Measurements from ENCODE around the gene CNTNAP2.
A peak's percentile ranks its signal among the peaks of the same experiment; 100 is the strongest.

The CNTNAP2 gene

DNA sequence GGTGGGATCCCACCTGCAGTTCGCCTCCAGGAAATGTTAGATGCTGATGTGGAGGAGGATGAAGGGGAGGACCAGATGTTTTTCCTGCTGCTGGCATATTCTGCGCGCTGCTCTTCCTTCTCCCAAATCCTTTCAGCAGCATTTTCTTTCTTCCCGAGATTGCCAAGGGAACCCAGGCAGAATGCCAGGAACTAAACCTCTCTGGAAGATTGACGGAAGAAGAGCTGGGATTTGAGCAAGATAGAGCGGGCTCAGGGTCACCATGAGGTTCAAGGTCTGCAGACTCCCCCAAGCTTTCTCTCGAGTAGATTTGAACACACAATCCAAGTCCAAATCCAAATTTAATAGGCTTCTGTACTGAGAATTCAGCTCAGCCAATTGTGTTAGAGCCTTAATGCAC lies 2128.8 kb downstream of the CNTNAP2 start:
- no peak for DNase-seq

DNA sequence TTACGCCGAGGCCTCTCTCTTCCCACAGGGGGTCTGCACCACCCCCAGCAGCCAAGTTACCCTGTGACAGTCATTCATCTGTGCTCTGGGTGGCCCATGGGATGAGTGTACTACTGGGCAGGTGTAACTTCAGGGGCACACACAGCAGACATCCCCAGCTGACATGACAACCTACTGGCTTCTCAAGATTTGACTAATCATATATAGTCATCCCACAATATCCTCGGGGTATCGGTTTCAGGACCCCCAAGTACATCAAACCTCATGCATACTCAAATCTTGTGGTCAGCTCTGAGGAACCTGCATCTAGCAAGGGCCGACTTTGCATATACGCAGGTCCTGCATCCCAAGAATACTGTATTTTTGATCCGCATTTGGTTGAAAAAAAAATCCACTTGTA lies 2137.0 kb downstream of the CNTNAP2 start:
- DNase-seq = no peak

DNA sequence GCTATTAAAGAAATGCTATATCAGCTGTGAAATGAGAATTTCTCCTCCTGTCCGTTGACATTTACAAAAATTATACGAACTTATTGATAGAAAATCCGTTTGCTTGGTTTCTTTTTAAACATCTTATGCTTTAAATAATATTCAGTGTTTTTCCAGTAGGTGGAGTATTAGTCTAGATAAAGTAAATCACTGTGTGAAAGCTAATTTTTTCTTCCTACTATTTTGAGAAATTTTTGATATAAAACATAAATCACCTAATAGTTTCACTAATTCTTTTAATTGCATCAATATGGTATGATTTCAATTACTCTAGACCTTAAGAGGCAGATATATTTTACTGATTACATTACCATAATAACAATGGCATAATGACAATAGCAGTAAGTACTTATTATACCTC lies 2138.7 kb downstream of the CNTNAP2 start:
- no peak for DNase-seq

DNA sequence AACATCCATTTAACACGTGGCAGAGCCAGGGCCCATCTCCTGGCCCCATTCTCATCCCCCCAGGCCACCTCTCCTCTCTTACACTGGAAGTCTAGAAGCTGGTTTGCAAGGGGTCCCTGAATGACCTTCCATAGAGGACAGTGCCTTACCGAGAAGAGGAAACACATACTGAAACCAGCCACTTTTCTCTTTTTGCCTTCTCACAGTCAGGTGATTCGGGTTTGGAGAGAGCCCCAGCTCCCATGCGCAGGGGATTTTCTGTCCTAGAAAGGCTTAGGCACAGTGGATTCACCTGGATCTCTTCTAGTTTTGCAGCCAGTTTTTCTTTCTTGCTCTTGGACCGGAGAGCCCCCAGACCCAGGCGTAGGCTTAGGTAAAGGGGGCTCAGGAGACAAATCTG lies 2139.8 kb downstream of the CNTNAP2 start:
- DNase-seq = no peak

DNA sequence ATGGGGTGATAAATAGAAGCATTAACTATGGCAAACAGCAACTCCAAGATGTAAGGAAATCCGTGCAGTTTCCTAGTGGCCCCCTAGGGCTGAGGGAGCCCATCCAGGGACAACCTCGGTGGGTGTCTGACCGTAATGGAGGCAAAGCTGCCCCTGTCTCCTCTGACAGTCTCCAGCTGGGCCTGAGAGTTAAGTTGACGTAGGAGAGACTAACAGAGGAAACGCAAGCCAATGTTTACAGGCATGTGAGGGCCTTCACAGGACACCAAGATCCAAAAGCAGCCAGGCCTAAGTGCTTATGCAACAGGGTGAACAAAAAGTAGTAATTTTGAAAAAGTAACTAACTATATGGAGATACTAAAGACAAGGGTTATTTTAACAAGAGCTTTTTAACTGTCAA lies 2144.0 kb downstream of the CNTNAP2 start:
- no peak for DNase-seq

DNA sequence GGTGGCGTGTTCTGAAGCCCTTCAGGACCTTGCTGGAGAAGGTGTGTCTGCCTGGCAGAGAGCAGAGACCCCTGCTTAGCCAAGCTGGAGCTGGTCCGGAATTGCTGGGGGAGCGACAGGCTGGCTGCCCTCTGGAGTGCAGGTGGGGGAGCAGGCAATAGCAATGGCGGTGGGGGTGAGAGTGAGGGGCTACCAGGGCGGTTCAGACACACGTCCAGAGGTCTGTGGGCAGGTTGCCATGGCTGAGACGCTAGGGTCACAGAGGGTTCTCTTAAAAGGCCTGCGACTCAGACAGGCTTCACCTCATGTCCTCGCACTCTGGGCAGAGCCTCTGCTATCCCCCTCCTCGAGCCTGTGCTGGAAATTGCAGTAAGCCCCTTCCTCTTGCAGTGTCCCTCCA lies 2144.9 kb downstream of the CNTNAP2 start:
- no peak for DNase-seq

DNA sequence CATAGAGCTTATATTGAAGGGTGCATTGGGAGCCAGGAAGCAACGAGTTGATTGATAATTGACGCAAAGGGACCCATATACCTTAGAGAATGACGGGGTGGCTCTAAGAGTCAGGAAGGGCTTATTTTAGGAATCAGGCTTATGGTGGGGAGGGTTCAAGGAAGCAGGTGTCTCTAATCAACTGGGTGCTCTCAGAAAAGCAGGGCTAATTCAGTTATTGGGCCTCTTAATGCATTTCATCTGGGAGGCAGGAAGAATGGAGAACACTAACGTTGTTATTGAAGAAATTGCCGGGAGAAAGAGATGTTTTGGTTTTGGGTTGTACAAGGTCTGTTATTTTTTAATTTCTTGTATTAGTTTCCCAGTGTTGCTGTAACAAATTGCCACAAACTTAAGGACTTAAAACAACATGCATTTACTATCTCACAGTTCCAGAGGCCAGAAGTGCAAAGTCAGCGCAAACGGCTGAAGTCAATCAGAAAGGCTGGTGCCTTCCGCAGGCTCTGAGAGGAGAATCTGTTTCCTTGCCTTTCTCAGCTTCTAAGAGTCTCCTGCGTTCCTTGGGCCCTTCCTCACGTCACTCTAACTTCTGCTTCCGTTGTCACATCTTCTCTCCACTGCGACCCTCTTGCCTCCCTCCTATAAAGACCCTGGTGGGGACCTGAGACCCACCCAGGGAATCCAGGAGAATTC lies 2145.5 kb downstream of the CNTNAP2 start:
- DNase-seq = no peak

DNA sequence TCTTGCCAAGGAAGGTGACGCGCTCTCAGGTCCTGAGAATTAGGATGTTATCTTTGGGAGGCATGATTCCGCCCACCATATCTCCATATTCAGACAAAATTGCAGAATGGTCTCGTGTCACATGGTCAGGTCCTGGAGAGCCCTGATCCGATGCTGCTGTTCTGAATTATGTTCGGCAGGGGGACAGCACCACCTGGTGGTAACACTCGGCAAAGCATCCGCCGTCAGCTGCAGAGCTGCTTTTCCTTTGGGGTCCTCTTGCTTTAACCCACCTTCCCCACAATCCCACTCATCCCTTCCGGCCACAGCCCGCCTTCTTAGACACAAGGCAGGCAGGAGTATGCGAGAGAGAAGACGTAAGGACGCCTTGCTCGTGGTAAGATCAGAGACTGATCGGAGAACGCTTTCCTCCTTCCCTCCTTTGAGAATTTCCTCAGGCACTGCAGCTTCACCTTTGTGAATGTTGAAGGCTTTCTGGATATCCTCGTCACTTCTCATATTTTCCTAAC lies 2146.2 kb downstream of the CNTNAP2 start:
- peak; percentile 63 for DNase-seq

DNA sequence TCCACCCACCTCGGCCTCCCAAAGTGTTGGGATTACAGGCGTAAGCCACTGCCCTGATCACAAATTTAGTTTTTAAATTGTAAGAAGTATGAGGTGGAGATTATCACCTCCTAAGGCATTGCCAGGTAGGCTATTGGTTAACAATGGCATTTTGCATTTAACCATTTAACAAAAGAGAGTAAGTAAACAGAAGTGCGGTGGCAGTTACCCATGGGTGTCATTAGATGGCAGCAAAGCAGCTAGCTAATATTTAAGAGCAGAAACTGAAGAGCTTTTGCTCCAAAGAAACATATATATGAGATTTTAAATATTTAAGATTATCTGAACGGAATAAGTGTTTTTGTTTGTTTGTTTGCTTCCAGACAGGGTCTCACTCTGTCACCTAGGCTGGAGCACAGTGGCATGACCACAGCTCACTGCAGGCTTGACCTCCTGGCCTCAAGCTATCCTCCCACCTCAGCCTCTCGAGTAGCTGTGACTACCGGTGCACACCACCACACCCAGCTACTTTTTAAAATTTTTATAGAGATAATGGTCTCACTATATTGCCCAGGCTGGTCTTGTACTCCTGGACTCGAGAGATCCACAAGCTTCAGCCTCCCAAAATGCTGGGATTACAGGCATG lies 2148.4 kb downstream of the CNTNAP2 start:
- DNase-seq = no peak

DNA sequence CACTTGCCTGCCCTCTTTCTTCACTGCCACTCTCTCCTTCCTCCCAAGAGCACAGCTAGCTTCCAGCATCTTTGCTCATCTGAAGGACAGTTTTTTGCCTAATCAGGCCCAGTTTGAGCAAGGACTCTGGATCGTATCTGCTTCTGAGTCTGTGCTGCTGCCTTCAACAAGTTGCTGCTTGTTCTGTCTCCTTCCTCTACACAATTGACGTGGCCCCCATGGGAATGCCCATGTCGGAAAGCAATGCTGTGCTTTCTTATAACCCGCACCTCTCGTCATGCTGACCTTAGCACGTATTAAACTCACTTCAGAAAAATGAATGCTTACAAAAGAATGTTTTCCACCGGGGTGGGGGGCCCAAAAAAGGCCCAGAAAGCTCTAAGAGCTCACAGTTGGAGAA lies 2149.3 kb downstream of the CNTNAP2 start:
- no peak for DNase-seq

DNA sequence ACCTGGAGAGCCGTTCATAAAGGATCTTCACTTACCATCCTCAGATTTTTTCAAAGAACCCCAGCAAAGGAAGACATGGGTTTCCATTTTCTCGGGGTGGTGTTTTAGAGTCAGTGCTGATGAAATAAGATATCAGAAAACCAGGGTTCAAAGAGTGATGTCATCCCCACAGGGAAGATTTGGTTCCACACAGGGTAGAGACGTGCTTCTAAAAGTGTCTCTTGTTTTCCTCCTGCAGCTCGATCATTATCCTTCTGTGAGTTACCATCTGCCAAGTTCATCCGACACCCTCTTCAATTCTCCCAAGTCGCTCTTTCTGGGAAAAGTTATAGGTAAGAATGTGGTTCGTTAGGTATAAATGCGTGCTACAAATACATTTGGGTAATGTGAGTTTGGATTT lies 2150.2 kb downstream of the CNTNAP2 start:
- no peak for DNase-seq

DNA sequence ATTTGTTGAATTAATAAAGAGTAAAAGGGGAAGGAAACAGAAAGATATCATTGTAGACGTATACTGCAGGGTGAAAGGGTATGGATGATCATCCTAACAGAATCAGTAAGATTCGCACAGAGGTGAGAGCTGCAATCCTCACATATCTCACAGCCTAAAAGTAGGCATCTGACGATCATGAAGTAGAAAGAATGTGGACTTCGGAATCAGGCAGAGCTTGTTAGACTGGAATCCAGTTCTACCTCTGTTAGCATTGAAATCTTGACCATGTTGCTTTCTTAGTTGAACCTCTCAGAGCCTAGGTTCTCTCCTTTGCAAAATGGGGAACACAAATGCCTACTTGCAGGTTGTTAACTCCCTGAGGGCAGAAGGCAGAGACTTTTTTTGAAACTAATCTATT lies 2154.0 kb downstream of the CNTNAP2 start:
- DNase-seq = no peak

DNA sequence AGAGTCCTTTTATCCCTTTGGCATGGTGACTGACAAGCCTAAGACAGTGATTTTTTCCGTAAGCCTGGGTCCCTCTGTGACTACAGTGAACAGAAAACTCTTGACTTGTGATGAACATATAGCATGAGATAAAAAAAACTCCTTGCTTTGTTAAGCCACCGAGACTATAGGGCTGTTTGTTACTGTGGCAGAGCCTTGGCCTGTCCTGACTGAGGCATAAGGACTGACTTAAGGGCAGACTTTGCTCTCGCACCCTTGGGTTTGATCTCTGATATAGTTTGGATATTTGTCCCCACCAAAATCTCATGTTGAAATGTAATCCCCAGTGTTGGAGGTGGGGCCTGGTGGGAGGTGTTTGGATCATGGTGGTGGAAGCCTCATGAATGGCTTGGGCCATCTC lies 2157.5 kb downstream of the CNTNAP2 start:
- DNase-seq = no peak

DNA sequence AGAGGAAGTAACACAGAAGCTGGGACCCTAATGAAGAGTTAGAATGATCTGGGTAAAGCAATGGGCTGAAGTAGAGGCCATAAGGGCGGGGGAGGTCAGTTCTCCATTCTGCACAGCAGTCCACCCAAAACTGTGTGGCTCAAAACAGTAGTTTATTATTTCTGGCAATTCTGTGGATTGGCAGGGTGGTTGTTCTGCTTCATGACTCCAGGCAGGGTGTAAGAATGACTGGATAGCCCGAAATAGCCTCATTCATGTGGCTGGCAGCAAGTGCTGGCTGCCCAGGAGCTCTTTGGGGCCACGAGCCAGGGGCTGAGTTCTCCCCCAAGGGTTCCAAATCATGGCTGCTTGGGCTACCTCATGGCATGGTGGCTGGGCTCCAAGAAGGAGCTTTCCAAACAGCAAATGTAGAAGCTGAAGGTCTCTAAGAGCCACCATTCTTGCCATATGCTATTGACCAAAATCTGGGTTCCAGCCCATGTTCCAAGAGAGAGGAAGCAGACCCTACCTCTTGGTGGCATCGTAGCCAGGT lies 2158.8 kb downstream of the CNTNAP2 start:
- no peak for DNase-seq

DNA sequence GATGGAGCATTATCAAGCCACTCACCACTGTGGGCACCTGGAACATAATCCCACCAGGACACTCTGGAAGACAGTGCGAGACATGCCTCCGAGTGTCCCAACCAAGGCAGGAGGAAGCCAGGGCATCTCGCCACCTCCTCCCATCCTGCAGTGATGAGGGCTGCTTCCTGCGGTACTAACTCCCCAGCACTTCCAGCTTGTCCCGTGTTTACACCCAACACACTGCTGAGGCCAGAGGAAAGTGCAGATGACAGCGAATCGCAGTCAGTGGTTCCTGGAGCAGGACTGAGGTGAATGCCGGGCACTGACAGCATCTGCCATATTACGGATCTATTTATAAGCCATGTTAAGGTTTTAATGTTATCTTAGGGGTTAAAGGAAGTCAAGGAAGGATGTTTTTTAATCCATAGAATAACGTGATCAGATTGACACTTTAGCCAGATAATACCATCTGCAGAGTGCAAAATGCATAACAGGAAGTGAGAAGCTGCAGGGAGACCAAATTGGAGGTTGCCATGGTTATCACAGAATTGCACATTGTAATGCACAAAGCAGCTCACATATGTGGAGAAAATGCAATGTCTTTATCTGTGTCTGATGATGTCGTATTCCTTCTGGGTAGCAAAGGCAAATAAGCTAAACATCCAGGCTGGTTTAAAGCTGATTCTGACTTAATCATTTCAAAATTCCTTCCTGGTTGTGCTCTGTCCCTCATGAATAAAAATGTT lies 2159.9 kb downstream of the CNTNAP2 start:
- DNase-seq = no peak

DNA sequence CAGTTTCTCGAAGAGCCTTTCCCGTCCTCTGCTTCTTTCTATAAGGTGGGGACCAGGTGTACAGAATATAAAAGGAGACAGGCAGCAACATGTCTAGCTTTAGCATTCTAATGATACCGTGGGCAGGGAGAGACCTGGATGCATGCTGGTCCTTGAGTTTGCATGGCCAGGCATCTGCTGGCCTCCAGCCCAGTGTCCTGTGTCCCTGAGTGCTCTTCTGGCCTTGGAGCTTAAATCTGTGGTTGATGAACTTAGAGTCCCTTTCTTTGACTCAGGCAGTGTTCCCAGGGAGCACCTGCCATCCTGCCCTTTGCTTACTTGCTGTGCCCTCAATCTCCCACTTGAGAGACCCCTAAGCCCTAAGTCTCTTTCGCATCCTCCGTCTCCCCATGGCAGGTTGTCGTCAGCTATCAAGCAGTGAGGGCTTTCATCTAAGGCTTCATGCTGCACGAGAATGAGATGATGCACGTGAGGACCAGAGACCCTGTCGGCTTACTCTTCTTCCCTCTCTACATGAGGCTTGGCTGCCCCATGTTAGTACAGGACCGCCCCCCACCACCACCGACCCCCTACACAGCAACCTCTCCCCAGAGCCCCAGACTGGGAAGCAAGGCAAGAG lies 2160.6 kb downstream of the CNTNAP2 start:
- DNase-seq = no peak

DNA sequence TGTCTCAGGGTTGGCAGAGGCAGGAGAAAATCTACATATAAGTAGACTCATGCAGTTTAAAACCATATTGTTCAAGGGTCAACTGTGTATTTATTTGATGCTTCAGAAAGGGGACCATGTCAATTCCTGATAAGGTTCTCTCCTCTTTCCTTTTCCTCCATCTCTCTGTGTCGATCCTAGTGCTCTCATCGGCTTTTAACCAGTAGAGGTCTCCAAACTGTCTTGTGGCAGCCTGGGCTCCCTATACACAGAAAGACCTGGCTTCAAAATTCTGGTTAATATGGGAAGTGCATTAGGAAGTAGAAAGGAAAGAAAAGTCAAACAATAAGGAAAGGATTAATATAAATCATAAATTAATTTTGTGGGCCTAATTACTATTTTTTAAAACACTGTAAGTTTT lies 2169.5 kb downstream of the CNTNAP2 start:
- DNase-seq = no peak

DNA sequence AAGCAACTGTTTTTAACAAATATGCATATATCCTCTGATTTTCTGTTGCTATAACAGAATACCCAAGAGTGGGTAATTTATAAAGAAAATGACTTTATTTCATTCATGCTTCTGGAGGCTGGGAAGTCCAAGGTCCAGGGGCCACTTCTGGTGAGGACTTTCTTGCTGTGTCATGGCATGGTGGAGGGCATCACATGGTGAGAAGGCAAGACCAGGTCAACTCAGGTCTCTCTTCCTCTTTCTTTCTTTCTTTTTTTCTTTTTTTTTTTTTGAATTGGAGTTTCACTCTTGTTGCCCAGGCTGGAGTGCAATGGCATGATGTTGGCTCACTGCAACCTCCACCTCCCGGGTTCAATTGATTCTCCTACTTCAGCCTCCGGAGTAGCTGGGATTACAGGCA lies 2170.9 kb downstream of the CNTNAP2 start:
- no peak for DNase-seq

DNA sequence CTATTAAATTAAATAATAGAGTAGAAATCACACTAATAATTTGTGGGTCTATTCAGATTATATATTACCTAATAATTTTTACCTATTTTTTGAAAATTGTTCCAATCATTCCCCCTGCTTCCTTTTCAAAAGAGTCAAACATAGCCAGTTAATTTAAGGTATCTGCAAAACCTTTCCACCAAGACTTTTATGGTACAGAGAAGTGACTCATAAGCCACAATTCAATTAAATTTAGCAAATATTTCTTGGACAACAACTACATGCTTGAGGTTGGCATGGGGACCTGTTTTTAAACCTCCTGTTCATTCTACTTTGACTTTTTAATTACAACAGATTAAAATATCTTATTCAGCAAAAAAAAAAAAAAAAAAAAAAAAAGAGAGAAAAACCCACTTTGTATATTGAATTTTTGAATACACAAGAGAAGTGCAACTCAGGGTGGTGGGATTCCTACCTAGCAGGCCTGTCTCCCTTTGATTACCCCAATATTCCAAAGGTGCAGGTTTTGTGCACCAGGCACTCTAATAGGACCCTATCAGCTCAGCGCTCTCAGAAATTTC lies 2172.1 kb downstream of the CNTNAP2 start:
- DNase-seq = no peak

DNA sequence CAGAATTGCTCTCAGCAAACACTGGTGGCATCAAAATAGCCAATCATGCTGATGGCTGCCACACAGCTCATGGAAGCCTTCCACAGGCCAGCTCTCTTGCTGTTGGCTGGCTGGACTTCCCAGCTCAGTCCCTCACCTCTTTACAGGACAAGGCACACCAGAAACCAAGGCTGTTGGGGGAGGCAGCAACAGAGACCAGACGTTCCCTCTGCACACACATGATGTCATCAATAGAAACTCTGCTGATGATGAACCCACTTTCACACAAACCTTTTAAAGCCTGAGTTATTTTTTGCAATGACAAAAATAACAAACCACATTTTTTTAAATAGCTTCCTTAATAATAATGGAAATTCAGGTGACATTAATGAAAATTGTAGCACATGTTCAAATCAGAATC lies 2173.0 kb downstream of the CNTNAP2 start:
- DNase-seq = no peak

DNA sequence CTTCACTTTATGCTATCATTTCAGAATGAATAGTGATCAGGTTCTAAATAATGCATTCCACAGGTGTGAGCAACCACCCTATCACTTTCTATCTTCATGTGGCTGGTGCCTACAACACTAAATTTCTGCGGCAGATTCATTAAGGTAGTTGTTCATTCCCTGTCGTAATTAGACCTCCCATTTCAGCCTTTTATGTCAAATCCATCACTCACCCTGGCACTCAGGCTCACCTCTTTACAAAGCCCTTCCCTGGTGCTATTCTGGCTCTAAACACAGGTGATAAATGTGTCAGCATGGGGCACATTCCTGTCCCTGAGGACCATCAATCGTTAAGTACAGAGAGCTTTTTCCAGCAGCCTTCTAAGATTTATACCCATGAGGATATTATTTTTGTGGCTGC lies 2173.9 kb downstream of the CNTNAP2 start:
- DNase-seq = no peak

DNA sequence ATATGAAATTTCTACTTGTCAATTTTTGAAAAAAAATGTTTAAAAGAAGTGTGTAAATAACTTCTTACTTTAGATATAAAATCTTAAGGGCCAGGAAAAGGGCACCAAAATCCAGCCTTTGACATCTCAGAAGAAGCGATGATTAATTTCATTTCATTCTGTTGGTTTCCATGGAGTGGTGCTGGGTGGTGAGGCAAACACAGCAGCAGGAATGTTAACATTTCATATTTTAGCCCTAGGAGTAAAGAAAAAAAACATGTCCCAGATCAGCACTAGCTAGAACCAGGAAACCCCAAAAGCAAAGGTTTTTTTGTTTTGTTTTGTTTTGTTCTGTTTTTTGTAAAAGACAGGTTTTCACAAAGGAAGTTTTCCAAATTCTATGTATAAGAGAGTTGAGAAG lies 2175.2 kb downstream of the CNTNAP2 start:
- DNase-seq = no peak

DNA sequence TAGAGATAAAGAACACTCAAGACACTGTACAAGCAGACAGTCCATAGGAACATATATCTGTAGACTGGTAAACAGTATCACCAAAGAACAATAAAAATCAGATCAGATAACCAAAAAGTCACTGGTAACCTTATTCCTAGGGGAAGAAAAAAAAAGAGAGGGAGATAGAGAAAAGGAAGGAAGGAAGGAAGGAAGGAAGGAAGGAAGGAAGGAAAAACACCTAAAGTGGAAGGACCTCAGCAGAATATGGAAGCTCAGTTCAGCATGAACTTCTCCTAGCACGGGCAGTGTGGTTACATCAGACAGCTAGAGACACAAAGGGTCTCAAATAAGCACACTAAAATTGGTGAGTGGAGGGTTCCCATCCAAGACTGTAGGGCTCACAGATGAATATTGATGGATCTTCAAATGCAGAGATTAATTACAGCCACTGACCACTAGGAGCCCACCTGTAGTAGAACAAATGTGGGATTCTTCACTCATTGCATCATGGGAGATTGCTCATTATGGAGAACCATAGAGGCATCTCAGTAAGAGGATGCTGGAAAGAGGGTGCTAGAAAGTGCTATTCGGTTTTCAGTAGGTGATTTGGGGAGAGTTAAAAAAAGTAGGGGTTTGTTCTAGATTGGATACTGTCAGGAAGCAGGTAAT lies 2180.5 kb downstream of the CNTNAP2 start:
- DNase-seq = no peak
